Activated naive CD8-positive, alpha-beta T cell (primary cell): Measurements from ENCODE around the gene PEAK1.

Experiments used
- H3K27ac Mint-ChIP-seq: one replicate; pipeline ENCODE4 v1.8.0; 2021; ENCODE audit warnings: mixed read lengths
- H3K27me3 Mint-ChIP-seq: one replicate; pipeline ENCODE4 v1.8.0; 2021; ENCODE audit warnings: mixed read lengths
- H3K36me3 Mint-ChIP-seq: one replicate; pipeline ENCODE4 v1.8.0; 2021; ENCODE audit warnings: mixed read lengths
- H3K4me1 Mint-ChIP-seq: one replicate; pipeline ENCODE4 v1.8.0; 2021; ENCODE audit warnings: low read depth, mixed read lengths
- H3K4me3 Mint-ChIP-seq: one replicate; pipeline ENCODE4 v1.8.0; 2021; ENCODE audit warnings: mild to moderate bottlenecking, mixed read lengths
- H3K9me3 Mint-ChIP-seq: one replicate; pipeline ENCODE4 v1.8.0; 2021; ENCODE audit warnings: low read depth, mixed read lengths

PEAK1 gene

DNA sequence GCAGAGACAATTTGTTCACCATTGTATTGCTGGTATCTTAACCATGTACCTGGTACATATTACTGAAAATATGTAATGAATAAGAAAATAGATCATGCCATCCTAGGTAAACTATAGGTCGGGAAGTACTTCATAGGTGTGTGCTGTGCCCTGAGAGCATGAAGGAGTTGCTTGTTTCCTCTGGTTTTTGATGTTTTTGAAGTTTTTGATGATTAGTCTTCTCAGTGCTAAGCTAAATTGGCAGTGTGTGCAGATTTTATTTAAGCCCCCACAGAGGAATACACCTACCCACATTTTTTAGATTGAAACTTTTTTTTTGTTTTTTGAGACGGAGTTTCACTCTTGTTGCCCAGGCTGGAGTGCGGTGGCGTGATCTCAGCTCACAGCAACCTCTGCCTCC, 17.4 kb upstream of the PEAK1 start:
- H3K36me3 Mint-ChIP-seq = no peaks in the 10 kb centered on the region
- H3K4me3 Mint-ChIP-seq = peak overlapping the region; percentile 33
- H3K27me3 Mint-ChIP-seq = no peaks in the 10 kb centered on the region
- no peaks in the 10 kb centered on the region for H3K9me3 Mint-ChIP-seq
- H3K27ac Mint-ChIP-seq = peak overlapping the region; percentile 7
- H3K4me1 Mint-ChIP-seq = peaks cover 58% of the 10 kb centered on the region

DNA sequence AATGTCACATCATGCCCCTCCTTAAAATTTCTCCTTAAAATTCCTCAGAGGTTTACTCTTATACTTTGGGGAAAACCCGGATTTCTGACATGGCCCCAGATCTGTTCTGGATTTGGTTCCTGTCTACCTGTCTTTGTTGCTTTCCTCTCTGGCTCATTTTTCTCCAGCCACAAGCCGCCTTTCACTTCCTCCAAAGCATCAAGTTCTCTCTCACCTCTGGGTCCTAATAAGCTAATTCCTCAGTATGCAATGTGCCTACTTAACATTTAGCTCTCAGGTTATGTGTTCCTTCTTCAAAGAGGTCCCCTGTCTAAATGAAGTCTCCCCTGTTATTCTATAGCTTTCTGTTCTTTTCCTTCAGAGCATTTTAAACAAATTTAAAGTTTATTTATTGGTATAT, 16.9 kb upstream of the PEAK1 start:
- Mint-ChIP-seq H3K4me1 (peaks cover 56% of the 10 kb centered on the region), H3K36me3 (no peaks in the 10 kb centered on the region), H3K4me3 (peak overlapping the region; percentile 33), H3K27me3 (no peaks in the 10 kb centered on the region), H3K9me3 (no peaks in the 10 kb centered on the region), H3K27ac (peak overlapping the region; percentile 7)

DNA sequence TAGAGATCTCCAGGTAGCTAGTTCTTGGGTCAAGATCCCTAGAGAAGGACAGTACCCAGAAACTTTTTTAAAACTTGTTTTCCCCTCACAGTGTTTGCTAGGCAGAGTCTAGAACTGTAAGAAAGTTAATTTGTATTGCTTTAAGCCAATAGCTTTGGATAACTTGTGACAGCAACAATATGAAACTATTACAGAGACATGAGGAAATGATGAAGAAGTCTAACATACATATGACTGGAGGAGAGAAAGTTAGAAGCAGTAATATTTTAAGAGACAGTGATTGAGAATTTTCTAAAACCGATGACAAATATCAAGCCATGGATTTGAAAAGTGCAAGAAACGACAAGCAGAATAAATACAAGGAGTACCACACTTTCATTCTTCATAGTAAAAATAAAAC, 10.7 kb upstream of the PEAK1 start:
- Mint-ChIP-seq H3K27ac (peak overlapping the region; percentile 36), H3K4me3 (no peak overlapping the region), H3K4me1 (peaks cover 54% of the 10 kb centered on the region), H3K9me3 (no peaks in the 10 kb centered on the region), H3K27me3 (no peaks in the 10 kb centered on the region), H3K36me3 (peaks cover 8% of the 10 kb centered on the region)

DNA sequence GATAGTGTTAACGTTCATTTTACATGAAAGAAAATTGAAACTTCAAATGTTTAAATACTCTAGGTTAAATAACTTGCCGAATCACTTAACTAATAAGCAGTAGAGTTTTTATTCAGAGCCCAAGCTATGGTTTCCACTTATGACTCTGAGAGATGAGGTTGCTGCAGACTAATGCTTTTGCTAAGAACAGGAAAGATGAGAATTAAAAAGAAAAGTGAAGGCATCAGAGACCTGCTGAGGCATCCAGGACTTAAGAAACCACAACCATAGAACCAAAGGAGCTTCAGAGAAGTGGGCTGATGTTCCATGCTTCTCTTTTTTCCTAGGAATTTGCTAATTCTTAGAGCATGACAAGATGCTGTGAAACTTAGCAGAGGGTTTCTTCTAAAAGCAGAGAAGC, 10.3 kb upstream of the PEAK1 start:
- H3K27me3 Mint-ChIP-seq = no peaks in the 10 kb centered on the region
- H3K36me3 Mint-ChIP-seq = peaks cover 8% of the 10 kb centered on the region
- no peaks in the 10 kb centered on the region for H3K9me3 Mint-ChIP-seq
- H3K4me3 Mint-ChIP-seq = peak overlapping the region; percentile 21
- peaks cover 55% of the 10 kb centered on the region for H3K4me1 Mint-ChIP-seq
- H3K27ac Mint-ChIP-seq = peak overlapping the region; percentile 36

DNA sequence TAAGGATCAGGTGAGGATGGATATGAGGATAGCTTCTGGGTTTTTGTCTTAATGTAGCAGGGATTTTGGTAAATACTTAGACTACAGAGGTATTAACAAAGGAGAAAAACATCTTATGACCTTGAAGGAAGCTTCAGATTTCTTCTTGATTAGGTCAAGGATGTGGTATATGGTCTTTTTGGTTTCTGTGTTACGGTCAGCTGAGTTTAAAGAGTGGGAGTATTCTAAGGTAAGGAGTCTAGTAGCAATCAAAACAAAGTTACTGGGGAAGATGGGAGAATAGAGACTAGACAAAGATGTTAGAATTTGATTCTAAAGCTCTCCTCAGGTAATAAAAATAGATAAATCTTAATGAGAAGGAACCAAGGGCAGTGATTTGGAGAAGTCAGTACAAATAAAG, 7.0 kb upstream of the PEAK1 start:
- H3K9me3 Mint-ChIP-seq = no peaks in the 10 kb centered on the region
- H3K27ac Mint-ChIP-seq = peak overlapping the region; percentile 25
- no peaks in the 10 kb centered on the region for H3K27me3 Mint-ChIP-seq
- H3K36me3 Mint-ChIP-seq = peaks cover 8% of the 10 kb centered on the region
- H3K4me1 Mint-ChIP-seq = peaks cover 74% of the 10 kb centered on the region
- peak overlapping the region; percentile 40 for H3K4me3 Mint-ChIP-seq

DNA sequence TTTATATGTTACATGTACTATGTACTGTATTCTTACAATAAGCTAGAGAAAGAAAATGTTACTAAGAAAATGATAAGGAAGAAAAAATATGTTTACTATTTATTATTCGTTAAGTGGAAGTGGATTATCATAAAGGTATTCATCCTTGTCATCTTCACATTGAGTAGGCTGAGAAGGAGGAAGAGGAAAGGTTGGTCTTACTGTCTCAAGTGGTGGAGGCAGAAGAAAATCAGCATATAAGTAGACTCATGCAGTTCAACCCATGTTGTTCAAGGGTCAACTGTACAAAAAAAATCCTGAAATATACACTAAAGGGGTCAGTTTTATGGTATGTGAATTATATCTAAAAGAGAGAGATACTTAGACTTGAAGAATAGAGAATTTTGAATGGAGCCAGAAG, 6.5 kb upstream of the PEAK1 start:
- Mint-ChIP-seq H3K27ac (peak overlapping the region; percentile 25), H3K36me3 (peaks cover 8% of the 10 kb centered on the region), H3K27me3 (no peaks in the 10 kb centered on the region), H3K4me3 (peak overlapping the region; percentile 40), H3K9me3 (no peaks in the 10 kb centered on the region), H3K4me1 (peaks cover 77% of the 10 kb centered on the region)

DNA sequence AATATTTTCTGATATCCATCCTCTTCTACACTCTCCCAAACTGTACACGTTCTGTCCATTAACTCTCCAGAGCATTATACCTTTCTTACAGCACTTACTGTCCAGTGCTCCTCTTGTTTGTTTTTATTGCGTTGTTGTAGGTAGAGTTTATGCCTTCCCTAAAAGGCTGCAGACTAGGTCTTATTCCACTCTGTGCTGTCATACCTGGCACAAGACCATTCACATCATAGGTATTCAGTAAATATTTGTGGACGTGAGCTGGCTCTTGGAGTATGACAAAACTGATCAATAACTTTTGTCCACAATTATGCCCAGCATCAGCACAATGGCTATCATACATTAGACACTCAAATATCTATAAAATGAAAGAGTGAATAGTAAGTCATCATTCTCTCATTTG, 5.2 kb upstream of the PEAK1 start:
- Mint-ChIP-seq H3K27me3 (no peaks in the 10 kb centered on the region), H3K9me3 (no peaks in the 10 kb centered on the region), H3K27ac (no peak overlapping the region), H3K4me1 (peaks cover 73% of the 10 kb centered on the region), H3K4me3 (no peak overlapping the region), H3K36me3 (peaks cover 4% of the 10 kb centered on the region)

DNA sequence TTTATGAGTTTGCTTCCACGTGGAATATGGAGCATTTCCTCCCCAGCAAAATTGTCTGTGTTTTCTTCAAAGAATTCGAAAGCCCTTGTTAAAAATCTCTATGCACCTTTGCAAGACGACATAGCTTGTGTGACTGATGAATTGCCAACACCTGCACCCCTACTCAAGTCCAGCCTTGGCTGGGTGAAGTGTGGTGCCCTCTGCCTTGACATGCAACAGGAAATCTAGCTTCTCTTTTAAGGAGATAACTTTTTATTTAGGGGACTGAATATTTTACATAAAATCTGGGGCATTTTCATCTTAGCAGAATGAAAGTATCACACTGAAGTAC, 1.4 kb upstream of the PEAK1 start:
- H3K27me3 Mint-ChIP-seq = no peaks in the 10 kb centered on the region
- H3K4me1 Mint-ChIP-seq = peaks cover 69% of the 10 kb centered on the region
- H3K4me3 Mint-ChIP-seq = peak overlapping the region; percentile 99

DNA sequence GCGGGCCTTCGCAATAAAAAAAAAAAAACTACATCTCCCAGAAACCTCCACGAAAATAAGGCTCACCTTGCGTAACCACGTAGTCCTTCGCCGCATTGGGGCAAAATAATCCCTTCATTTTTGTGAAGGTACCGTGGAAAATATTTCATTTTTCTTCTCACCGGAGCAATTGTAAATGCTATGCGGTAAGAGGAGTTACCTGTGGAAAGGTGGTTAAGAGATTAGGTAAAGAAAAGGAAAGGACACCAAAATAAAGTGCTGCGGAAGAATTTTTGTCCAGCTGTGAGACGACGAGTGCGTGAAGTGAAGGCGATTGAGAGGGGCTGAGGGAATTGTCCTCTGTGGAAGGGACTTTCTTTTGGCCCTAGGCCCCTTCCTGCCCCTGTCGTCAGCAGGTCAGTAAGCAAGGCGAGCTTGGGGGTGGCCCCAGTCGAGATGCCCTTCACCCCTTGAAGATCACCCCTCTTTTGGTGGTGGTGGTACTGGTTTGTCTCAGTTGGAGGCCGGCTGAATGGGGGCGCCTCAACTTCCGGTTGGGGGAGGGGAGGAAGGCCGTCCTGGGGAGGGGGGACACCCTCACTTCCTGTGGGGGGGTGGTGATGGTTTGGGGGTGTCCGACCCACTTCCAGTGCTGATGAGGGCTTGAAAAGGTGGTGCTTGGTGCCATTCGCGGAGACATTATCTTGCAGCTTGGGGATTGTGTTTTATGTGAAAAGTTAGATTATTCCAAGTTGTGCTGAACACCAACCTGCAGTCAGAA, 886 bp upstream of the PEAK1 start, which contains the start of gene HMG20A:
HMG20A (plus strand) TSS at position 279 of the 760 bp plus-strand sequence. CDS start 37,520 bp downstream, outside the sequence.
- H3K9me3 Mint-ChIP-seq = no peaks in the 10 kb centered on the region
- H3K4me3 Mint-ChIP-seq = peak within 1 kb of the TSS; percentile 99
- H3K36me3 Mint-ChIP-seq = no peaks in the 10 kb centered on the region
- no peaks in the 10 kb centered on the region for H3K27me3 Mint-ChIP-seq
- peak within 1 kb of the TSS; percentile 99 for H3K27ac Mint-ChIP-seq
- peaks cover 65% of the 10 kb centered on the region for H3K4me1 Mint-ChIP-seq

More for the DNA sequence above, 1.4 kb upstream of the PEAK1 start:
- Mint-ChIP-seq H3K27ac (peak overlapping the region; percentile 99), H3K9me3 (no peaks in the 10 kb centered on the region), H3K36me3 (no peaks in the 10 kb centered on the region)

DNA sequence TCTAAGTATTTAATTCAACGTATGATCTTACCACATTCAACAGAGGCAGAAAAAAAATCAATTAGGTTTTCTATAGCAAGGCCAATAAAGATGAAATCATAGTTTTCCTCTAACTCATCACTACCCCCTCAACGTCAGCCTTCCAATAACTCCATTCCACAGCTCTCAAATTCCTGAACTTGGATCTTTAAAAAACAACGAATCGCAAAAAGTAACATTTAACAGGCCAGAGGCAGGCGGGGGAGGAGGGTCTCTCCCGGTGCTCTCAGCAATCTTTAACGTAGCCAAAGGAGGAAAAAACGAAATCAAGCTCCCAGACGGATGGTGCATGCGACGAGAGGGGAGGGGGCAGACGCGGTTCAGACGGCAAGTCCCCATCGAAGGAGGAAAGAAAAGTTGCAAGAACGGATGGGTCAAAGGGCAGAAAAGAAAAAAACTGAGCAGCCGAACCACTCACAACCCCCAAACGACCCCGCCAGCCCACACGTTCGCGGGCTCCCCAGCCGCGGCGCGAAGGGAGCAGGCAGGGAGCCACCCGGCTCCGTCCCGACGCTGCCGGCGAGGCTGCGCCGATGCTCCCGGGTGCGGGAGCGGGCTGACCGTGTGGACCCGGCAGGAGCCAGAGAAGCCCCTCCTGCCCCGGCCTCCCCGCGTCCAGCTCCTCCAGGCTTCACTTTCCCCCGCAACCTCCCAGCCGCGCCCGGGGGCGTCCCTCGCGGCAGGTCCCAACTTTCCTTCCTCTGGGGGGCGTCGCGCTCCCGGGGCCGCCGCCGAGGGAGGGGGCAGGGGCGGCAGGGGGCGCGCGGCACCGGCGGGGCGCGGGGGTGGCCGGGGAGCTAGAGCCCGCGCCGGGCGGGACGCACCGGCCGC, 703 bp downstream of the PEAK1 start:
- Mint-ChIP-seq H3K27me3 (no peaks in the 10 kb centered on the region), H3K4me3 (peak overlapping the region; percentile 93), H3K4me1 (peaks cover 52% of the 10 kb centered on the region), H3K36me3 (no peaks in the 10 kb centered on the region), H3K9me3 (no peaks in the 10 kb centered on the region), H3K27ac (peak overlapping the region; percentile 96)

DNA sequence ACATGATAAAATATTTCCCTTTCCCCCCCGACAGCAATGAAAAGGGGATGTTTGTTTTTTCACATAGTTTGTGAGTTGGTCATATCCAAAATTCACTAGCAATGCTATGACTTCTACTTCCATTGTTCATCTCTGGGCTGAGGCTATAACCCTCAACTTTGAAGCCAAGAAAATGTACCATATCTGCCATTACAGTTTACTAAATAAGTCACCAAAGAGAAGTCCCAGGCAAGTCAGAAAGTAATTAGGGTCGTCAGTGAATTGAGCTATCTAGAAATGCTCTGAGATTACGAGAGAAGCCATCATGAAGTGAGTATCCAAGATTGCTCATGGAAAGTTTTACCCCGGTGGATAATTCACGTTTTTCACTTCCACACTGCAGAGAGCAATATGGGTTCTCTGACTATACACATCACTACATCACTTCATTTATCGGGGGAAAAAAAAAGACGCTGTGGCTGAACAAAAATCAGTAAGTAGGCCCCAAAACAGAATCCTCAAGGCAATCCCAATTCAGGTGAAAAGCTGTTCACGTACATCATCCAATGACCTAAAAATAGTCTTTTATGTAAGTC, 1.4 kb downstream of the PEAK1 start:
- Mint-ChIP-seq H3K9me3 (no peaks in the 10 kb centered on the region), H3K36me3 (no peaks in the 10 kb centered on the region), H3K4me1 (peaks cover 45% of the 10 kb centered on the region), H3K27me3 (no peaks in the 10 kb centered on the region), H3K27ac (peak overlapping the region; percentile 96), H3K4me3 (peak overlapping the region; percentile 93)

DNA sequence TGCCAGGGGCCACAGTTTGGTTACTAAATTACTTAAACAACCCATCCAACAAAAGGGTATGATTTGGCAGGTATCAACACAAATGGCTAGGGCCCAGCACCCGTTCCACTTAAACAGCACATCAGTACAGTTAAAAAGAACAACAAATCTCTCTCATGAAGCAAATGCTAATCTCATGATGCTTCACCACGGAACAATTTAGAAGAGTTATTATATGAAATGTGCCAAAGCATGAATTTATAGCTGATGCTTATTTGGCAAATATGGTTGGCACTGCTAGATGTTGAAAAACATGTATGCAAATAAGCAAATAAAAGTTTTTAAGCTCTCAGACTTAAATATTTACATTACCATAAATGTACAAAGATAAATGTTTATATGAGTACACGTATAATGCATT, 2.3 kb downstream of the PEAK1 start:
- H3K9me3 Mint-ChIP-seq = no peaks in the 10 kb centered on the region
- no peak overlapping the region for H3K27ac Mint-ChIP-seq
- H3K4me3 Mint-ChIP-seq = peak overlapping the region; percentile 93
- H3K4me1 Mint-ChIP-seq = peaks cover 42% of the 10 kb centered on the region
- H3K27me3 Mint-ChIP-seq = no peaks in the 10 kb centered on the region
- no peaks in the 10 kb centered on the region for H3K36me3 Mint-ChIP-seq

DNA sequence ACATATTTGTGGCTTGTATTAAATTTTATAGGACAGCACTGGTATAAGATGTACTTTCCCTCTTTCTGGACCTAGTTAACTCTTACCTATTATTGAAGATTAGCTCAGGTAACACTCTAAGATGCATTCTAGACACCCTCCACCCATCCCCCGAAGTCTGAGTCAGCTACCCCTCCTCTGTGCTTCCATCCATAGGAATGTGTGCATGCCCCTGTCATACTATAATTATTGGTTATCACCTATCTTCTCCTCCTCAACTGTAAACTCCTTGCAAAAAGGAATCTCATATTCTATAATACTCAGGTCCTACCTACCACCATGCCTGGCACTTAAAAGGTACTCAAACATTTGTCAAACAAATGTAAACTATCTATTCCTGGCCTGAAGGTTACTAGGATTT, 3.0 kb downstream of the PEAK1 start:
- Mint-ChIP-seq H3K4me1 (peaks cover 39% of the 10 kb centered on the region), H3K27me3 (no peaks in the 10 kb centered on the region), H3K36me3 (no peaks in the 10 kb centered on the region), H3K4me3 (no peak overlapping the region), H3K27ac (no peak overlapping the region), H3K9me3 (no peaks in the 10 kb centered on the region)

DNA sequence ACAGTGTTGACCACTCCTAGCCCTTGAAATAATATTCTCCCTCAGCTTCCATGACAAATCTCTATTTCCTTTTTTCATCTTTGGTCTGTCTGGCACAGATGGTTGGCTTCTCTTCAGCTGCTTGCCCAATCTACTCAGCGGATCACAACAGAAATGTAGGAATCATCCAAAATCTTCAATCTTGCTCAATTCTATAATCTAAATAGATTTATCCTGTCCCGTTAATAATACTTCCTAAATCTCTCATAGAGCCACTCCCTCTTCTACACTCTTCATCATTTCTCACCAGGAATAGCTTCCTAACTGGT, 3.8 kb downstream of the PEAK1 start:
- no peak overlapping the region for H3K4me3 Mint-ChIP-seq
- H3K4me1 Mint-ChIP-seq = peaks cover 31% of the 10 kb centered on the region
- no peaks in the 10 kb centered on the region for H3K36me3 Mint-ChIP-seq
- H3K9me3 Mint-ChIP-seq = no peaks in the 10 kb centered on the region
- no peak overlapping the region for H3K27ac Mint-ChIP-seq
- no peaks in the 10 kb centered on the region for H3K27me3 Mint-ChIP-seq

DNA sequence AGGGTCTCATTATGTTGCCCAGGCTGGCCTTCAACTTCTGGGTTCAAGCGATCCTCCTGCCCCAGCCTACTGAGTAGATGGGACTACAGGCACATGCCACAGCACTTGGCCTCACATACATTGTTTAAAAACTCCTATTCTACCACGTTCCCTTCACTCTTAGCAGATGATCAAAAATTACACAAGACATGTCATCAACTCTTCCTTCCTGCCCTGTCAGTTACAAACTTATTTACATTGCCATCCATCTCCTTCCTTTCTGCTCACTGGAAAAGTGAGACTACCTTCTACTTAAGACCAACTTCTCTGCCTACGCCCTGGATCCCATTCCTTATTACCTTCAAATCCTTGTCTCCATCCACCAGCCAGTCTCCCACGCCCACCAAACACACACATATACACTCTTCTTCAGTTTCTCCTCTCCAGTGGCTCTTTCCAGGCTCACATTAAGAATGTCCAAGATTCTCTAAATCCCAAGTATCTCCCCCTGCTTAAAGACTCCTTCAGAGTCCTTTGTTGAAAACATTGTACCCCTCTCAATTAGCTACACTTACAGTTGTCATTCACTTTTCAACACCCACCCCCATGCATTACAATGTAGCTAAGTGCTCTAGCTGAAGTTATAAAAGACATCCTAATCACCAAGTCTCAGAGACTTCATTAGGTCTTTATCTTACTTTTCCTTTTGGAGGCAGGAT, 4.3 kb downstream of the PEAK1 start:
- Mint-ChIP-seq H3K27me3 (no peaks in the 10 kb centered on the region), H3K27ac (no peak overlapping the region), H3K9me3 (no peaks in the 10 kb centered on the region), H3K4me3 (no peak overlapping the region), H3K36me3 (no peaks in the 10 kb centered on the region), H3K4me1 (peaks cover 32% of the 10 kb centered on the region)
